ENCODE data around the gene MYO5A. TPM values are rescaled to one million over a fixed set of nuclear protein-coding genes. Genes with fewer than 3 reads are reported as not detected.

Gene MYO5A
- total and polyA plus RNA-seq, 9 of the 15 experiments (the other 6 are each of a cell fraction or from before 2014, with no cell fraction given), result 0.03 to 0.82 (median 0.40) TPM

- Histone ChIP-seq H3K79me2 (ENCODE audit: control insufficient read depth, insufficient read depth, low read length) (no peaks in the 10 kb centered on the region), H3K9me3 (replicated peaks; ENCODE audit: control insufficient read depth, insufficient read depth, low read depth, low read length) (no peaks in the 10 kb centered on the region), H4K20me1 (replicated peaks; ENCODE audit: control insufficient read depth, insufficient read depth, low read length) (no peaks in the 10 kb centered on the region; the same call in 1 of the 2 replicates), H3K4me1 (replicated peaks in 1 of 2; ENCODE audit: control insufficient read depth in 2 of 2, insufficient read depth in 2 of 2, low read length in 2 of 2) (peaks cover 0 to 14% of the 10 kb centered on the region in 2 experiments; a peak in 3 of 5 replicates), H3K27ac (ENCODE audit: extremely low read depth, low read depth, low read length) (no peak overlapping the region), H2AFZ (ENCODE audit: low read depth, low read length) (peak overlapping the region; percentile 77), H3K36me3 (ENCODE audit: control insufficient read depth, insufficient read depth, low read length) (no peaks in the 10 kb centered on the region), H3K4me2 (ENCODE audit: insufficient read depth, low read length) (peak overlapping the region; percentile 66), H3K27me3 (ENCODE audit: control insufficient read depth in 2 of 2, insufficient read depth in 2 of 2, low read length in 2 of 2) (peaks cover 26 to 39% of the 10 kb centered on the region in 2 experiments), H3K9me1 (ENCODE audit: control insufficient read depth, insufficient read depth, low read length) (no peaks in the 10 kb centered on the region), H3K9ac (ENCODE audit: insufficient read depth in 1 of 2, low read depth in 2 of 2, low read length in 2 of 2) (peak overlapping the region in 1 of 2 experiments; percentile 14; a peak in 2 of 4 replicates), H3K4me3 (peak overlapping the region; percentile 65)
- ATAC-seq (peak; percentile 56), FAIRE-seq (no peak), DNase-seq (ENCODE audit: extremely low read depth in 1 of 4, low spot score in 3 of 4) (no peak)
- WGBS (ENCODE audit: insufficient coverage, low coverage, missing lambda C conversion rate), result 14% methylated on average over 27 of the region's 28 CpGs
- intact Hi-C loops (cut with micrococcal nuclease) (loop anchor here (2.0 to 10.0 kb wide), 3 partner anchors 38 to 205 kb away; partner anchors contain the start of genes ARPP19 and ATOSA), in situ Hi-C loops (cut with MboI) (no loop called here)
- ChIA-PET CTCF (ENCODE audit: low intra/inter-chr PET ratio) (interaction anchor here (0.7 to 1.3 kb wide), 2 partner anchors 97 to 206 kb away, joined by 3 to 9 read pairs; no protein-coding TSS in a partner anchor), POLR2A (no interaction called here)
- no TSS peak for BruUV-seq (replicated peaks)
- TF ChIP-seq NRF1 (conservative IDR thresholded peaks at IDR 0.05 in 1 of 2, IDR thresholded peaks at IDR 0.05 in 1 of 2), result 0 out of 4 replicates have a peak, but pooled peaks of 1 of the 2 experiments have one; percentile 2
- TF ChIP-seq ID3 (CRISPR knock-in tag; IDR thresholded peaks at IDR 0.05), result no peak
- TF ChIP-seq ID3 (tag; IDR thresholded peaks at IDR 0.05), result 0 out of 2 replicates have a peak, but pooled peaks have one; percentile 35
- no peak for TF ChIP-seq SIRT6 (IDR thresholded peaks at IDR 0.05; ENCODE audit: low read depth, low read length)
- TF ChIP-seq CBX2 (IDR thresholded peaks at IDR 0.05; ENCODE audit: insufficient read depth, low read length, poor library complexity, severe bottlenecking), result peak; percentile 81
- TF ChIP-seq ZNF79 (CRISPR knock-in tag; IDR thresholded peaks at IDR 0.05; ENCODE audit: low read depth), result no peak
Observed at GRCh38 chr15:52529341-52529924, 753 bp upstream of the MYO5A start.

Data from K562 (cell line).